OCI-M1 (cell line): ENCODE data around the gene BTRC.
"Not testable (repeated sequence)": the region's sequence is repeated elsewhere in the genome, so short reads cannot be mapped to it uniquely, and the experiment has no call there.

ENCODE experiments used
- DNase-seq: peaks from one replicate; lab custom pipeline; 2025; lab: John Stamatoyannopoulos, UW

BTRC gene

DNA sequence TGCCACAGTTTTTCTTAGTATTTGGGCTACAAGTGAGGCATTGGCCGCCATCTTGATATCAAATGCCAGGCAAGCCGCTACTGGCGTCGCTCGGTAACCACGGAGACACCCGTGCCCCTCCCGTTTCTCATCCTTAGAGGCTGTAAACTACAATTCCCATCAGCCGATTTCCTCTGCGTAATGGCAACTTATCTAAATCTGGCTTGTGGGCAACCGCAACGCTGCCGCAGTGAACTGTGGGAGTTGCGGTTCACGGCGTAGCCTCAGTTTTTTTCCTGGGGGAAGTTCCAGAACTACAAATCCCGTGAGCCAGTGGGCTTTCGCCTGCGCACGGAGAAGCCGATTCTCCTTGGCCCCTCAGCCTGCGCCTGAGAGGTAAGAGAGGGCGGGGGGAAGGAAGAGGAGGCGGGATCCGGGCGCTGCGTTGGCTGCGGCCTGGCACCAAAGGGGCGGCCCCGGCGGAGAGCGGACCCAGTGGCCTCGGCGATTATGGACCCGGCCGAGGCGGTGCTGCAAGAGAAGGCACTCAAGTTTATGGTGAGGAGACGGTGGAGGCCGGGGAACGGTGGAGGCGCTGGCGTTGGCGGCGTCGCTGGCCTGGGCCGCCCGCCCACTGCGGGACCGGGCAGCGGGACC, at the start of gene BTRC:
Gene BTRC (plus strand): TSS at position 474 of the 636 bp plus-strand sequence. CDS start 16 bp downstream, at position 490.
- peak; percentile 100 for DNase-seq

DNA sequence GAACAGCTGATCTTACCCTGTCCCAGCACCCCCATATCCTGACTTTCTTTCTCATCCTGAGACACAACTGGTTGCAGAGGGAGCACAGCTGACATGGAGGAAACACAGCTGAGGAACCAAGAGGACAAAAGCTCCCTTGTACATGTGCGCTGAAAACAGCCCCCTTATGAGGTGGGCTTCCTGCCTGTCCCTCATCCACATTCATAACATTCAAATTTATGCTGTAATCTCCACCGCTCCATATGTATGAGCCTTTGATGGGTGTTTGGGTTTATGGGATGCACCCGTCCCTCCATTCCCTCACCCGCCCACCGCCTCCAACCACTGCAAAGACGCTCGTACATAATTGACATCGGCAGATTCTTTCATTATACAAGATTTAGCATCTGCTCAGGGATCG, 49.6 kb upstream of the BTRC start:
- DNase-seq = no peak

DNA sequence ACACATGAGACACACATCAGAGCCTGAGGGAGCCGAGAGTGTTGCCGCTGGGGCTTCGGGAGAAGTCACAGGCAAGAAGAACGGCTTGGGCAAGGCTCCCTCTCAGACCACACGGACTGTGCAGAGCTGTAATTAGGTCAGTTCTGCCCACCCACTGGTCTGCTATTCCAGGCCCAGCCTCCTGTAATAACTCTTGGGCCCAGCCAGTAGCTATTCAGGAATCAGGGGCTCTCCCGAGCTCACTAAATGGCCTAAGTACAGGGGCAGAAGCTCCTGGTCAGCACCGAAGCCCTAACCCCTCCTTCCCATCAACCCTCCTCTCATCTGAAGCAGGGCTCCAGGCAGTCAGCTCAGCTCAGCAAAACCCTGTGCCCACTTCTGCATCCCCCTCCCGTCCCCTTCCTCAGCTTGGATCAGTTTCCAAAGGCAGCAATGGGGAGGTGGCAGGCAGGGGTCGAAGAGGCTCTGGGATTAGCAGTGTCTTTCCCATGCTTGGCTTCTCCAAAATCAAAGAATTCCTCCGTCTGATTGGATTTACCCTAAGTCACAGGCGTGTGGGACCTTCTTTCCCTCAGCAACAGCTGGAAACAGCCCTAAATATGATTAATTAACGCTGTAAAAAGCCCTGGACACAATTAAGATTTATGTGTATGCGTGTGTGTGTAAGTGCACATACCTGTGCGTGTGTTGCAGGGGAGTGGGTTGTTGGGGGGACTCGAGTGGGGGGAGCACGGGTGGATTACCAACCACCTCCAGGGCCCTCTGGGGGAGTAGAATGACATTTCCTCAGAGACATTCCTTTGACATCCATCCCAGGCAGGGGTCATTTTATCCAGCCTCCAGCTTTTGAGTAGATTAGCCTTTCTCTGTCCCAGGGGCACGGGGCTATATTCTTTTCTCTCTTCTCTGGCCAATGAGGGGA, 48.4 kb upstream of the BTRC start:
- no peak for DNase-seq

DNA sequence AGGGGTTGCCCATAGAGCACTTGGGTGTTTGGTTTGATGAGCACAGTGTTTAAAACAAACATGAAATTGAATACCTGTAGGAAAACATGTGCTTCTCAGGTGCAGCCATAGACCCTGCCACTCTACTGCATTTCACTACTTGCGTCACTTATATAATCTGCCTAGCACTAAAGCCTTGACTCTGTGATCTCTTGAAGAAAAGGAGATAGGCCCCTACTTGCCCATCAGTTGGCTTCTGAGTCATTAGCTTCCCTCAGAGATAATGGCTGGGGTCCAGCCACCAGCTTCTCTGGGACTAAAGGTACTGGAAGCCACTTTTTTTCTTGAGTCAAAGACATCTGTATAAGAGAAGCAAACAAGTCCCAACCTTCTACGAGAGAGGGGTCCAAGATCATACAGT, 45.9 kb upstream of the BTRC start:
- no peak for DNase-seq

DNA sequence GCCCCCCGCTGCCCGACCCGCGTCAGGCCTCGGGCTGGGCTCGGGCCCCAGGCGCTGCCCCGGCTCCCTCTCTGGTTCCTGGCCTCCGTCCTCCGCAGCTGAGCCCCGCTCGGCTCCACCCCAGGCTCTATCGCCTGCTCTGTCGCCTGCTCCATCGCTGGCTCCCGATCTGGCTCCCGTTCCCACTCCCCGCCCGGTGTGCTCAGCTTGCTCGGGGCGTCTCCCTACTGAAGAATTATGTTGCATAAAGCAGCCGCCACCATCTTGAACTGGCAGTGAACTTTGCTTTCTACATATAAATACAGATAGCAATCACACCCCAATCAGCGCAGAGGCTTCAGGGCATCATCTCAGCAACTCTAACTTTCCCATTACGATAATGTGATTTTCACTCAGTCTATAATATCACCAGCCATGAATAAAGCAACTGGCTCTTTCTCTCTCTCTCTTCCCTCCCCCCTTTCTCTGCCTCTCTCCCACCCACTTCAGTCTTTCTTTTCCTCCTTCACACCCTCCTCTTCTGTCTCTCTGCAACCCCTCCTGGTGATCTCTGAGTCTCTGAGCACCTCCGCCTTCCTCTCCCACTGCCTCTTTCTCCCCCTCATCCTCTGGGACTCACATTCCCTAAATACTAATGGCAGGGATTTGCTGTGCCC, 43.3 kb upstream of the BTRC start:
- DNase-seq = no peak

DNA sequence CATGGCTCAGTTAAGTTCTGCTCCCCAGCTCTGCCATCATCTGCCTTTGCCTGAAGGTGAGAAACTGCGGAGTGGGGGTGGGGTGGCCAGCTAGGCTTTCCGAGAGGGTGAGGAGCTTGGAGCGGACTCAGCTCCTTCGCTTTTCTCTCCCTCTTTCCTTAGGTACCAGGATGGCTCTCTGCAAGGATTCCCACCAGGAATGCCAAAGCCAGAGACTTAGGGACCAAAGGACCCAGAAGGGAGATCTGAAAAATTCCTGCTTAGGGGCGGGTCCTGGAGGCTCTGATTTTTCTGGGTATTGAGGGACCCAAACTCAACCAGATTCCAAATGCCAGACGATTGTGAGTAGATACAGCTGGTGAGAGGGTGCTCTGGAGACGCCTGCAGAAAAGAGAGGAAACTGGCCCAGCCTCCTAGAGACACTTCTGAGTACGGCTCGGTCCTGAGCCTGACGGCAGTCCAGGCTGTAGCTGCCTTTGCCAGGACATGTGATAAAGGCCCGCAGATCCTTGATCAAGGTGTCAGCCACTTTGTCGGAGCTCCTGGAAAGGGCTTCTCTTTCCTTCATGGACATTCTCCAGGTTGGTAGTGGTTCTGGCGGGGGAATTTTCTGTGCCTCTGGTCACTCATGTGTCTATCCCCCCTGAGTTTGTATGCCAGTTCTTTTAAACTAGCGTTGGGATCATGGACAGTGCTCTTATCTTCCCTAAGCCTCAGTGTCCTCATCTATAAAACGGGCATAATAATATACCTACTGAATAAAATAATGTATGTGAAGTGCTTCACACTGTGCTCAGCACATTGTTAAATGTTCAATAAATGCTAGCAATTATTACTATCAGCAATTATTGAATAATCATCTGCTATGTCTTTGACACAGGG, 42.5 kb upstream of the BTRC start:
- no peak for DNase-seq

DNA sequence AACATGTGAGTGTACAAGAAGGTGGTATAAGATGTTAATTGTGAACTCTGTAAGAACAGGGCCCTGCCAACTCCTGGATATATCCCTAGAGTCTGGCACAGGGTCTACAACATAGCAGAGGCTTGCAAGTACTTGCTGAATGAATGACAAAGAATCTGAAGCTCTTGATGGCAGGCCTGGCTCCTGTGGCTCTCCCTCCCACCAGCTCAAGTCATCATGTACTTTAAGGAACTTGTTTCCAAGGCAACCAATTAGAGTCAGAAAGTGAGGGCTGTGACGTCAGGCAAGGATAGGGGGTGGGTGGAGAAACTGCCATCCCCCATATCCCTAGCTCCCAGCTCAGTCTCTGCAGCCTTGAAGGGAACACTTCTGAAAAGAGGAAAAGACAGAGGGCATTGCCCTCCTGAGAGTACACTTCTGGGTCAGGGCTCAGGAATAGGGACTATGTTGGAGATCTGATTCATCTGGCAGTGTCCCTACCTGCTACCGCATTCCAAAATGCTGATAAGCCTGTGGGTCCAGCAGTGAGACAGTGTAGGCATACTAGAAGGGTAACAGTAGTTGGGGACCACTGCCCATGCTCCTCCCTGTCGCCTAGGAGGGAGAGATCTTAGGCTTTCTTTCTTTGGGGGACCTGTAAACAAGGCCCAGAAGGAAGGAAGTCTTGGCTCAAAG, 34.6 kb upstream of the BTRC start:
- no peak for DNase-seq

DNA sequence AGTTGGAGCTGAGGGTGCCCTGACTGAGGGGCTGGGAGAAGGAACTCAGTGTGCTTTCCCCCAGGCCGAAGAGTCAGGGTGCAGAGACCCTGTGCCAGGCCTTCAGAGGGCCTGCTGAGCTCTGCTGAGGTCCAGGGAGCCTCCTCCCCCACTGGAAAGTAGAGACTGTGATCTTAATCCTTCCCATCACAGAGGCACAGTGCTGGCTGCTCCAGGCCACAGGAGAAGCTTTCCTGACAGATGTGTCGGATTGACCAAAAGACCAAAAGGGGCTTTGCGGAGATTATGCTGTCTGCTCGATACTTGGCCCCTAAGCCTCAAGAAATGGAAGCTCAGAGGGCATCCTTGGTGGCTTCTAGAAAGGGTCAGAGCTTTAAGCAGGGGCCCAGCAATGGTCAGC, 32.9 kb upstream of the BTRC start:
- no peak for DNase-seq

DNA sequence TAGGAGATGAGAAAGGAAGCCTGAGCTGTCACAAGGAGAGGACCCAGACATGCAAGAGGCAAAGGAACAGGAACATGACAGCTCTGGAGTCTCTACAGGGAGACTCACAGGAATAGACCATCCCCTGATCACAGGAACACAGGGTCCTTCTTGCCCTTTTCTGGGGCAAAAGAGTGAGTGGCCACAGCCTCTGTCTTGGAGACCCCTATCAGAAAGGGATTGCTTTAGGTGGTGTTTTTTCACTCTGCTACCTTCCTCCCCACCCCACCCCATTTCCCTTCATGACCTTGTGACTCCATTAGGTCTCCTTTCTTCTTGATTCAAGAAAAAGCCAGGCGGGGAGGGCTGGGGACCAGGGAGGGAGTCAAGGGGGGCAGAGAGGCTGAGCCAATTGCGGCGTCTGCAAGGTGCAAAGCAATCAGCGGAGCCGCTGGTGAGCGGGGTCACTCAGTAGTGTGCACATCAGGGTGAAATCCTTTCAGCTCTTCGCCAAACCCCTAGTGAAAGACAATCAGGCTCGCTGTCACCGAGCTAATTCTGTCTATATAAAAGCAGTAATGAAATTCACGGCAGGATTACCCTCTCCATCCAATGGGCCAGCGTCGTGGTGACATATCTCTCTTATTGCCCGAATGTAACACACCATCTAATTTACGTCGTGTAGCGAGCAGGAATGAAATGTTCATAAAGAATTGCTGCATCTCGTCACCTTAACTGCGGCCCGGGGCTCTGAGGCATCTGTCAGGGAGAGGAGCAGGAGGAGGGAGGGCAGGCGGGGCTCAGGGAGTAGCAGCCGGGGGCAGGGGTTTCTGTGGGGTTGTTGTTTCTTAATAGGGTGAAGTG, 31.5 kb upstream of the BTRC start:
- DNase-seq = no peak

DNA sequence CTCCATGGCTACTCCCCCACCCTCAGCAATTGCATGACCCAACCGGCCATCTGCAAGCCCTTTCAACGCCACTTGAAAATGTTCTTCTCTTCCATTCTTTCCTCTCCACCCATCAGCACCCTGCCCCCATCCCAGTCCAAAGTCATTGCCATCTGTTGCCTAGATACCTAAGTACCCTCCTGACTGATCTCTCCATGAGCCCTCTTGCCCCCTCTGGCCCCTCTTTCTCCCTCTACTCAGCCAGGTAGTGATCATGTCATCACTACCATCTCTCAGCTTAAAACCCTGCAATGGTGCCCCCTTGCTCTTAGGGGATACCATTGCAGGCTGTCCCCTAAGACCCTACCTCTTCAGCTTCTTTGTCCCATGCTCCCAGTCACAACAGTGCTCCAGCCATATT, 30.5 kb upstream of the BTRC start:
- no peak for DNase-seq

DNA sequence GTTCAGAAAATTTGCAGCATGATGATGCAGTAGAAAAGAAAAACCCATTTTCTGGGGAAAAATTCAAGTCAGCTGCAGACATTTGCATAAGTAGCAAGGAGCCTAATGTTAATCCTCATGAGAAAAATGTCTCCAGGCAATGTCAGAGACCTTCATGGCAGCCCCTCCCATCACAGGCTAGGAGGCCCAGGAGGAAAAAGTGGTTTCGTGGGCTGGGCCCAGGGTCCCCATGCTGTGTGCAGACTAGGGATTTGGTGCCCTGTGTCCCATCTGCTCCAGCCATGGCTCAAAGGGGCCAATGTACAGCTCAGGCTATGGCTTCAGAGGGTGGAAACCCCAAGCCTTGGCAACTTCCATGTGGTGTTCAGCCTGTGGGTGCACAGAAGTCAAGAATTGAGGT, 26.5 kb upstream of the BTRC start:
- DNase-seq = not testable (repeated sequence)

DNA sequence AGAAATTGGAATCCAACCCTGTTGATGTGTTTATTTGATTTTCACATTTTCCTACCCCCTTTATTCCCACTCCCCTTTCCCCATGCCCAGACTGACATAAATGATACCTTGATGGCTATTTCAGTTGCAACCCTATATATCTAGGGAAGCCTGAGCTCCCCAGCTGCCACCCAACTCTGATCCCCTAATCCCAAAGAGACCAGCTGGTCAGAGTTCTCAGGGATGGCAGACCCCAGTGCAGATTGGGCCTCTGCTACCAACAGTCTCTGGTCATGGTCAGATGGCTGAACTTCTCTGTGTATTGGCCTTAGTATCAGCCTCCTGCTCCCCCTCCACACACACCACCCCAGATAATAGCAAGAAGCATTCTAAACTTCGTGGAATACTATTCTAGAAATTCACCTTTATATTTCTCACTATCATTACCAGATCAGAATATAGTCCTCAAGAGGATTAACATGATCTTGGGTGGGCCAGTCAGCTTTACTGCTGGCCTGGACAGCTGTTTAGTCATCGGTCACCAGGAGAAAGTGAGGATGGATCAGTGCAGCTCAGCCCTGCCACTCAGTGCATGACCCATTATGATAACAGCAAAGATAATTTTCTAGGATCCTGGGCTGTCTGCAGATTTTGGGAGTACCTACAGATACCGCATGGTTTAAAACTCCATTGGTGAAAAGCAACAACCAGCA, 24.5 kb upstream of the BTRC start:
- DNase-seq = no peak

DNA sequence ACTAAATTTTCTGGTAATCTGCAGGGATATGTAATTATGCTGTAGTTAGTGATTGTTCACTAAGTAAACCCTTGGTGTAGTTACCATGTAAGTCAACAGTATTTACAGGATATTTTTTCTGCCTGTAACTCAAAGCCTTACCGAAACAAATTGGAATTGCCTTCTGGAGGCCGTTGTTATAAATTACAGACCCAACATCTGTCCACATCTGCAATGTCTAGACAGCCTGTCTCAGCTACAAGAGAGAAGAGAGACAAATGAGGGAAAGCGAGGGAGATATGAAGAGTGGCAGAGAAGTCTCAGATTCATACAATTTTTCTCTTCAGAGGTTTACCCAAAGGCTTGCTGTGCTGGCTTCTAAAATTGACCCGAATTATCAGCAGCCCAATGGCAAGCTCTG, 23.7 kb upstream of the BTRC start:
- DNase-seq = no peak

DNA sequence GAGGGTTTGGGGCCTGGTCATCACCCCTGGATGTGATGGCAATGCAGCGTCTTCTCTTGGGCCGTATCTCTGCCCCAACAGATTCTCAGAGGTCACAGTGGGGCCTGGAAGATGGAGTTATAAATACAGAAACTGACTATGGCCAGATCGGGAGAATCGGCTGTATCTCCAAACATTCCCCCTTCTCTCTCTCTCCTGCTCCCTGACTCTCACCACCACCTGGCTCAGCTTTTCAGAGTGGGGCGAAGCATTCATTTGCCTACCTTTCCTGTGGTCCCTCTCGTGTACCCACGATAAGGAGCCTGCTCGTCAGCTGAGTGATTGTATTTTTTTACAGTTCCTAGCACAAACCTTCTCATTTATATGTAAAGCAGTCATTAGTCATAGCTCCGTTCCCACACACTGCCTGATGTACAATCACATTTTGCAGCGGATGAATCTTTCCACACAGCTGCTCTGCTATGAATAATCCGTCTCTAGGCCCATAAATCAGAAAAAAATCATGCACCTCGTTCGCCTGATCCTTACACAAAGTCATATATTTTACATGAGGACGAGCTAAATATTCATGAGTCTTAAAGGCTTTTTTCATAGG, 23.2 kb upstream of the BTRC start:
- no peak for DNase-seq

DNA sequence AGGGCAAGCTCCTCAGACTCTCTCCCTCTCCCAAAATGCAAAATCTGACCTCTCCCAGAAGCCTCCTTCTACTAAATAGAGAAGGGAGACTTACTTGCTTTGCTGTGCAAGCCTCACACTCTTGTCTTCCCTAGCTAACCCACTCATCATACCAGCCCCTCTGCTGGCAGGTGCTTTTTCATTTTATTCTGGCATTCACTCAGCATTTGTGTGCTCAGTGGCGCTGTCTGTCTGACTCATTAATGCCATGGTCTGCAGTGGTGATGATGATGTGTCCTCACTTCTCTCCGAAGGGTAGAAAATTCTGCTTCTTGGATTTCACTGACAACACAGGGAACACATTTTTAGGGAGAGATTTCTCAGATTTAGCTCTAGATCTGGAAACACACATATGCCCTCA, 22.0 kb upstream of the BTRC start:
- DNase-seq = no peak

DNA sequence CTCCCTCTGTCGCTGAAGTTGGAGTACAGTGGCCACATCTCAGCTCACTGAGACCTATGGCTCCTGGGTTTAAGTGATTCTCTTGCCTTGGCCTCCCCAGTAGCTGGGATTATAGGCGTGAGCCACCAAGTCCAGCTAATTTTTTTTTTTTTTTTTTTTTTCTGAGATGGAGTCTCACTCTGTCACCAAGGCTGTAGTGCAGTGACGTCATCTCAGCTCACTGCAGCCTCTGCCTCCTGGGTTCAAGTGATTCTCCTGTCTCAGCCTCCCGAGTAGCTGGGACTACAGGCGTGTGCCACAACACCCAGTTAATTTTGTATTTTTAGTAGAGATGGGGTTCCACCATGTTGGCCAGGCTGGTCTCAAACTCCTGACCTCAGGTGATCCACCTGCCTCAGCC, 19.7 kb upstream of the BTRC start:
- not testable (repeated sequence) for DNase-seq

DNA sequence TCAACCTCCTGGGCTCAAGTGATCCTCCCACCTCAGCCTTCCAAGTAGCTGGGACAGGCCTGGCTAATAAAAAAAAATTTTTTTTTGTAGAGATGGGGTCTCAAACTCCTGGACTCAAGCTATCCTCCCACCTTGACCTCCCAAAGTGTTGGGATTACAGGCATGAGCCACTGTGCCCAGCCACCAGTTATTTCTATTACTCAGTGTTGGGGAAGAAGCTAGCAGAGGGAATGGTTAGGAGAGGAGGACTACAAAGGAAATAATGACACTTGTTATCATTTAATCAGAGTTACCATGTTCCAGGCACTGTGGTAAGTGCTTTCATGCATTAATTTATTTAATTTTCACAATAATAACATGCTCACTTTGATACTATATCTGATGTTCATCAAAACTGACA, 17.6 kb upstream of the BTRC start:
- DNase-seq = no peak

DNA sequence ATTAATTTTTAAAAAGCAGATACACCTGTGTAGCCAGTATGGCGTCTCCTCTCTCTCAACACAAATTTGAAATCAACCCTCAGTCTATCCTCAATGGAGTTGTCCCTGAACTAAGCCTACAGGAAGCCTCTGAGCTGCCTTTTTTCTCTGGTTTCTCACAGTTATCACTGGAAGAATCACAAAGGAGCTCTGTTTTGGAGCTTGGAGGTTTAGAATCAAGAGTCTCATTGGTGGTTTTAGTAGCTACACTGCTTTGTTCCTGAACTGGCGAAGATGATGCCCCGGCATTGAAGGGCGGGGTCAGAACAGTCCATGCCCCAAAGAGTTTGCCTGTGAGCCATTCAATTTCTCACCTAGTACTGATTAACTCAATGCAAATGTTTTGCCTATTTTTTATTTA, 16.1 kb upstream of the BTRC start:
- DNase-seq = no peak

DNA sequence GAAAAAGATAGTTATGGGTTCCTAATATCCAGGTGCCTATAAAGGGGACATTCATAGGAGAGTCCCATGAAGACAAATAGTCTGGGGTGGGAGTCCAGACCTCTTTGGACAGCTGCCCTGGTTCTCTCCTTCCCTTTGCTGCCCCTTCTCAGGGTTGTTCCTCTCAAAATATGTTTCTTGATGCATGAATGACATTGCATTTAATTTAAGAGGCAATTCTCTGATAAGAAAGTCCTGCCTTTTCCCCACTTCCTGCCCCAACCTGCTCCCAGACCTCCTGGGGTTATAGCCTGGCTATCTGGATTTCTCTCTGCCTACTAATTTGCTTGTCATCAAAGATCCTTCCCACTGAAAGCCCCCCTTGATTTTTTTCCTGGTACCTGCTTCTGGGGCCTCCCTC, 12.5 kb upstream of the BTRC start:
- DNase-seq = peak; percentile 50

DNA sequence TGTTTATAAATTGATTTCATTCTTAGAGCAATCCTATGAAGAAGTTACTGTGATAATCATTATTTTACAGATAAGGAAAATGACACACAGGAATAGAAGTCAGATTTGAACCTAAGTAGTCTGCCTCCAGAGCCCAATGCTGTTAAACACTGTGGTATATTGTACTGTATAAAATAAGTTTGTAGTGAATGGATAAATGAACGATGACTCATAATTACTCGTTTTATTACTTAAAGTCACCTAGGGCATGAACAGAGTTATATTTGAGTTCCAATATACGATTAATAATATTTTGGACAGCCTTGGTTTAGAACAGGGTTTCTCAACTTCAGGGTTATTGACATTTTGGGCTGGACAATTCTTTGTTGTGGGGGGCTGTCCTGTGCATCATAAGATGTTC, 7.8 kb upstream of the BTRC start:
- DNase-seq = no peak
